HepG2 (cell line): ENCODE results near the gene LRP5. TPM values are rescaled to one million over a fixed set of nuclear protein-coding genes. Genes with fewer than 3 reads are reported as not detected.
A peak's percentile ranks its signal among the peaks of the same experiment; 100 is the strongest.

Source experiments
- BORCS8-MEF2B ChIP-seq: sonication (generic); formaldehyde crosslinking; IDR thresholded peaks from 2 replicates; pipeline ENCODE4 v1.8.0; 2022; ENCODE audit warnings: mild to moderate bottlenecking, missing genetic modification reagents
- HMG20A ChIP-seq: IDR thresholded peaks from 2 replicates; pipeline ENCODE4 v1.6.1; 2016; ENCODE audit warnings: borderline replicate concordance
- REL ChIP-seq: sonication (generic); formaldehyde crosslinking; conservative IDR thresholded peaks from 2 replicates; pipeline ENCODE4 v1.8.0; 2022; ENCODE audit warnings: mild to moderate bottlenecking, missing genetic modification reagents, moderate library complexity
- SAP130 ChIP-seq: IDR thresholded peaks from 2 replicates; pipeline ENCODE4 v1.6.1; 2016; ENCODE audit warnings: low read depth
- TBX3 ChIP-seq: fragments of 450-650 bp; IDR thresholded peaks from 2 replicates; pipeline ENCODE4 v1.6.1; 2017; ENCODE audit warnings: antibody characterized with exemption, mild to moderate bottlenecking, inconsistent platforms, borderline replicate concordance
- ZNF564 ChIP-seq: sonication (generic); formaldehyde crosslinking; IDR thresholded peaks from 2 replicates; pipeline ENCODE4 v1.8.1; 2023; ENCODE audit warnings: mild to moderate bottlenecking, missing genetic modification reagents
- ZNF747 ChIP-seq: sonication (generic); formaldehyde crosslinking; IDR thresholded peaks from 2 replicates; pipeline ENCODE4 v1.8.1; 2023; ENCODE audit warnings: missing genetic modification reagents, mild to moderate bottlenecking, borderline replicate concordance
- ZSCAN31 ChIP-seq: sonication (generic); formaldehyde crosslinking; IDR thresholded peaks from 2 replicates; pipeline ENCODE4 v1.5.0; 2020; ENCODE audit warnings: low read depth, mild to moderate bottlenecking, missing genetic modification reagents
- polyA plus RNA-seq, 8 experiments: library from polyadenylated mRNA; depleted of rRNA in 3 of 8; stranded (reverse) in 7 of 8; unstranded in 1 of 8; fragments of >200 nt; fragmentation: Illumina TruSeq in 4 of 8; extraction: Trizol in 4 of 8; gene quantifications; 2 replicates each; pipeline versions ENCODE4 v1.2.1 to v1.2.3, GENCODE V29; 2011 to 2016; ENCODE audit warnings: low read depth in 4 of 8, missing spikeins in 1 of 8, mixed read lengths in 1 of 8; ENCODE audit not compliant: insufficient read depth in 1 of 8
- total RNA-seq, 5 experiments: library from RNA; depleted of rRNA; stranded (reverse); fragments of >200 nt; fragmentation: Illumina TruSeq; extraction: Trizol; gene quantifications; 2 replicates each; pipeline ENCODE4 v1.2.3, GENCODE V29; 2016; ENCODE audit warnings: low read depth in 1 of 5
- TF ChIP-seq, protein P1 (sequence below): sonication (generic); formaldehyde crosslinking; IDR thresholded peaks from 2 replicates; pipeline ENCODE4 v1.5.0; 2020; ENCODE audit warnings: mild to moderate bottlenecking, missing genetic modification reagents

Gene LRP5
- total and polyA plus RNA-seq, 2 of the 13 experiments (the other 11 are each of a cell fraction or from before 2014, with no cell fraction given) = 40.4 to 64.0 TPM

DNA sequence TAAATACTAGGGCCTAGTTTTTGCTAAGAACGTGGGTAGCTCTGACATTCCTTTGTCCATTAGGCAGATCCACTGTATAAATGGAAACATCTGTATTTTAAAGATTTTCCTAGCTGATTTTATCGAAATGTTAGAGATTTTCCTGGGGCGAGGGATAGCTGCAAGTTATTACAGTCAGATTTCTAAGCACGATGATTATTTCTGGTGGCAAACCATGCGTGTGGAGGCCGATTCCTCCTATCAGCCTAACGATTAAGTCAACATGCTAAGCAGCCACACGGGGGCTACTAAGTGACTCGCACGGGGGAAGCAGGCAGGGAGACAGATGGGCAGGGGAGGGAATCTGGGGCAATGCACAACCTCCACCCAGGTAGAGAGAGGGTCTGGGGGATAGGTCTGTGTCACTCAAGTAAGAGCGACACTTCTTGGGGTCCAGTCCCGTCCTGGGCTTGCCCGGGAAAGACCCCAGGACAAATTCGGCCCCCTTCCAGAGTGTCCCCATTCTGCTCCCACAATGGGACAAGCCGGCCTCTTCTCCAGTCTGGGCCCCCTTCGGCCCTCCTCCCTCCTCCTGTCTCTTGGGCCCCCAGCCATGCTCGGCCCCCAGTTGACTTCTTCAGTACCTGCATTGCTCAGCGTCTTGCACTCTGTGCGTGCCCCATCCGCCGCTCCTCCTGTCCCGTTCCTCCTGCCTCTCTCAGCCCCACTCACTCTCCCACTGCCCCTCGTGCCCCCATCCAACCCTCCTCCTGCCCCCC, 41.2 kb upstream of the LRP5 start (continued):
- TF ChIP-seq BORCS8-MEF2B = no peak
- TF ChIP-seq ZNF564 = peak; percentile 54; the same call in 1 of the 2 replicates
- 0 out of 2 replicates have a peak, but pooled peaks have one; percentile 13 for TF ChIP-seq TBX3
- TF ChIP-seq ZNF747 (CRISPR knock-in tag) = no peak
- 0 out of 2 replicates have a peak, but pooled peaks have one; percentile 9 for TF ChIP-seq HMG20A (CRISPR knock-in tag)
- no peak; the same call in 1 of the 2 replicates for TF ChIP-seq SAP130 (CRISPR knock-in tag)
- TF ChIP-seq ZSCAN31 (CRISPR knock-in tag) = 0 out of 2 replicates have a peak, but pooled peaks have one; percentile 2
- TF ChIP-seq REL (CRISPR knock-in tag) = peak; percentile 16; the same call in 1 of the 2 replicates
- TF ChIP-seq, protein P1, sequence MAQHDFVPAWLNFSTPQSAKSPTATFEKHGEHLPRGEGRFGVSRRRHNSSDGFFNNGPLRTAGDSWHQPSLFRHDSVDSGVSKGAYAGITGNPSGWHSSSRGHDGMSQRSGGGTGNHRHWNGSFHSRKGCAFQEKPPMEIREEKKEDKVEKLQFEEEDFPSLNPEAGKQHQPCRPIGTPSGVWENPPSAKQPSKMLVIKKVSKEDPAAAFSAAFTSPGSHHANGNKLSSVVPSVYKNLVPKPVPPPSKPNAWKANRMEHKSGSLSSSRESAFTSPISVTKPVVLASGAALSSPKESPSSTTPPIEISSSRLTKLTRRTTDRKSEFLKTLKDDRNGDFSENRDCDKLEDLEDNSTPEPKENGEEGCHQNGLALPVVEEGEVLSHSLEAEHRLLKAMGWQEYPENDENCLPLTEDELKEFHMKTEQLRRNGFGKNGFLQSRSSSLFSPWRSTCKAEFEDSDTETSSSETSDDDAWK = no peak
